Measurements from ENCODE around the gene PLXNA1. TPM values are rescaled to one million over a fixed set of nuclear protein-coding genes. Genes with fewer than 3 reads are reported as not detected.

Gene PLXNA1
- total and polyA plus RNA-seq, 2 of the 8 experiments (the other 6 are each of a cell fraction or from before 2014, with no cell fraction given): 47.5 to 54.9 TPM

DNA sequence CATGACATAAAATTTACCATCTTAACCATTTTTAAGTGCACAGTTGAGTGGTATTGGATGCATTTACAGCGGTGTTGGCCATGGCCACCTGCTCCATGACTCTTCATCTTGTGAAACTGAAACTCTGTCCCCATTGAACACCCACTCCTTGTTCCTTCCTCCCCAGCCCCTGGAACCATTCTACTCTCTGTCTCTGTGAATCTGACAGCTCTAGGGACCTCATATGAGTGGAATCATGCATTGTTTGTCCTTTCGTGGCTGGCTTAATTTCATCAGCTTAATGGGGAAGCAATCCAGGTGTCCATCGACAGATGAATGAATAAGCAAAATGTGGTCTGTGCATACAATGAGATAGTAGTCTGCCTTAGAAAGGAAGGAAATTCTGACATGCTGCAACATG lies 42.5 kb downstream of the PLXNA1 start (continued):
- no peak for TF ChIP-seq CHD7 (IDR thresholded peaks at IDR 0.05; ENCODE audit: insufficient replicate concordance, low read length)
- no peak for TF ChIP-seq TAF7 (optimal IDR thresholded peaks at IDR 0.05; ENCODE audit: borderline replicate concordance, low read depth, low read length)
- TF ChIP-seq, protein P1, sequence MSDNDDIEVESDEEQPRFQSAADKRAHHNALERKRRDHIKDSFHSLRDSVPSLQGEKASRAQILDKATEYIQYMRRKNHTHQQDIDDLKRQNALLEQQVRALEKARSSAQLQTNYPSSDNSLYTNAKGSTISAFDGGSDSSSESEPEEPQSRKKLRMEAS (IDR thresholded peaks at IDR 0.05): no peak
- no peak for TF ChIP-seq ATF2 (IDR thresholded peaks at IDR 0.05; ENCODE audit: low read length)
- TF ChIP-seq CBX5 (IDR thresholded peaks at IDR 0.05; ENCODE audit: low read depth, low read length): no peak
- TF ChIP-seq BRCA1 (IDR thresholded peaks at IDR 0.05; ENCODE audit: low read depth, low read length): no peak
- no peak for TF ChIP-seq SP1 (IDR thresholded peaks at IDR 0.05; ENCODE audit: low read depth, low read length)
- no peak for TF ChIP-seq BACH1 (IDR thresholded peaks at IDR 0.05; ENCODE audit: low read length)
- TF ChIP-seq, protein P2, sequence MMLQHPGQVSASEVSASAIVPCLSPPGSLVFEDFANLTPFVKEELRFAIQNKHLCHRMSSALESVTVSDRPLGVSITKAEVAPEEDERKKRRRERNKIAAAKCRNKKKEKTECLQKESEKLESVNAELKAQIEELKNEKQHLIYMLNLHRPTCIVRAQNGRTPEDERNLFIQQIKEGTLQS (IDR thresholded peaks at IDR 0.05; ENCODE audit: insufficient read depth, low read depth, low read length): no peak
- TF ChIP-seq POLR2AphosphoS5 (IDR thresholded peaks at IDR 0.05; ENCODE audit: low read depth, low read length): no peak

Data from H1 (cell line).